ENCODE results near the gene REX1BD. TPM values are rescaled to one million over a fixed set of nuclear protein-coding genes. Genes with fewer than 3 reads are reported as not detected.

REX1BD gene
- total and polyA plus RNA-seq, 2 of the 13 experiments (the other 11 are each of a cell fraction or from before 2014, with no cell fraction given): 7.5 to 25.4 TPM

DNA sequence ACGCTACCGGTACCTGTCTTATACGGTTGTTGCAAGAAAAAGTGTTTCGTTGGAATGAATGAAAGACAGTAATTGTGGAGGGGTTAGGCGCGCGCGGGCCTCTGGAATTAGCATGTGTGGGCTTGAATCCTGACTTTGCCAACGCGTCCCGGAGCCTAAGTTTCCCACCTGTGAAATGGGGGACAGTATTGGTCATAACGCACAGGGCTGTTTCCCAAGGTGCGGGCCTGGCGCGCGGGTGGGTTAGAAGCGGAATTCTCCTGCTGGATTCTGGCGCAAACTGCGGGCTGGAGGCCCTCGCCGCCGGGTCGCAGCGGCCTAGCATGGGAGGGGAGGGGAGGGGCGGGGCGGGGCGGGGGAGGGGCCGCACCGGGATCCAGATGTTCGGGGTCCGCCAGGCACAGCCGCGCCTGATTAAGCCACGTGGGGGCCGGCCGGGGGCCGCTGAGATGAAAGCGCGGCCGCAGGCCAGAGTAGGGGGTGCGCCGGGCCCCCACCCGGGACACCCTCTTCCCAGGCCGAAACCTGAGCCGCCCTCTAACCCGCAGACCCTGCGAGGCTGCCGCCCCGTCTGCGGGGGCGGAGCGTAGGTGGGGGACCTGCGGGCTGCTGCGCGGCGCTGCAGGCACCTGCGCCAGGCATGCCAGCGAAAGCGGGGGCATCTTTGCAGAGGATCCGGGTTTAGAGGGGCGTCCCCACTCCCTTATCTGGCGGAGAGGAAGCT, 22.9 kb downstream of the REX1BD start (continued):
- TF ChIP-seq, protein P1, sequence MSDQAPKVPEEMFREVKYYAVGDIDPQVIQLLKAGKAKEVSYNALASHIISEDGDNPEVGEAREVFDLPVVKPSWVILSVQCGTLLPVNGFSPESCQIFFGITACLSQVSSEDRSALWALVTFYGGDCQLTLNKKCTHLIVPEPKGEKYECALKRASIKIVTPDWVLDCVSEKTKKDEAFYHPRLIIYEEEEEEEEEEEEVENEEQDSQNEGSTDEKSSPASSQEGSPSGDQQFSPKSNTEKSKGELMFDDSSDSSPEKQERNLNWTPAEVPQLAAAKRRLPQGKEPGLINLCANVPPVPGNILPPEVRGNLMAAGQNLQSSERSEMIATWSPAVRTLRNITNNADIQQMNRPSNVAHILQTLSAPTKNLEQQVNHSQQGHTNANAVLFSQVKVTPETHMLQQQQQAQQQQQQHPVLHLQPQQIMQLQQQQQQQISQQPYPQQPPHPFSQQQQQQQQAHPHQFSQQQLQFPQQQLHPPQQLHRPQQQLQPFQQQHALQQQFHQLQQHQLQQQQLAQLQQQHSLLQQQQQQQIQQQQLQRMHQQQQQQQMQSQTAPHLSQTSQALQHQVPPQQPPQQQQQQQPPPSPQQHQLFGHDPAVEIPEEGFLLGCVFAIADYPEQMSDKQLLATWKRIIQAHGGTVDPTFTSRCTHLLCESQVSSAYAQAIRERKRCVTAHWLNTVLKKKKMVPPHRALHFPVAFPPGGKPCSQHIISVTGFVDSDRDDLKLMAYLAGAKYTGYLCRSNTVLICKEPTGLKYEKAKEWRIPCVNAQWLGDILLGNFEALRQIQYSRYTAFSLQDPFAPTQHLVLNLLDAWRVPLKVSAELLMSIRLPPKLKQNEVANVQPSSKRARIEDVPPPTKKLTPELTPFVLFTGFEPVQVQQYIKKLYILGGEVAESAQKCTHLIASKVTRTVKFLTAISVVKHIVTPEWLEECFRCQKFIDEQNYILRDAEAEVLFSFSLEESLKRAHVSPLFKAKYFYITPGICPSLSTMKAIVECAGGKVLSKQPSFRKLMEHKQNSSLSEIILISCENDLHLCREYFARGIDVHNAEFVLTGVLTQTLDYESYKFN (CRISPR knock-in tag; conservative IDR thresholded peaks at IDR 0.05): no peak
- TF ChIP-seq PPARG (CRISPR knock-in tag; conservative IDR thresholded peaks at IDR 0.05) (0 out of 2 replicates have a peak, but pooled peaks have one; percentile 34), ZBTB1 (CRISPR knock-in tag; IDR thresholded peaks at IDR 0.05; ENCODE audit: borderline replicate concordance) (no peak), ZBTB7B (CRISPR knock-in tag; IDR thresholded peaks at IDR 0.05) (peak; percentile 42; the same call in 1 of the 2 replicates), ZEB1 (IDR thresholded peaks at IDR 0.05; ENCODE audit: insufficient replicate concordance, low read depth) (no peak), MED13 (CRISPR knock-in tag; IDR thresholded peaks at IDR 0.05) (no peak), ZNF160 (CRISPR knock-in tag; IDR thresholded peaks at IDR 0.05) (no peak), ZNF12 (CRISPR knock-in tag; IDR thresholded peaks at IDR 0.05) (no peak), ZNF780A (CRISPR knock-in tag; IDR thresholded peaks at IDR 0.05) (no peak), NCOR1 (IDR thresholded peaks at IDR 0.05; ENCODE audit: borderline replicate concordance, low read length) (no peak), NR2F1 (CRISPR knock-in tag; IDR thresholded peaks at IDR 0.05) (0 out of 4 replicates have a peak, but pooled peaks of 1 of the 2 experiments have one; percentile 13), PHF8 (CRISPR knock-in tag; IDR thresholded peaks at IDR 0.05) (0 out of 2 replicates have a peak, but pooled peaks have one; percentile 2), SMYD3 (CRISPR knock-in tag; IDR thresholded peaks at IDR 0.05) (no peak), ARID2 (CRISPR knock-in tag; IDR thresholded peaks at IDR 0.05; ENCODE audit: borderline replicate concordance) (no peak), CREB1 (IDR thresholded peaks at IDR 0.05) (no peak), CREB1 (CRISPR knock-in tag; IDR thresholded peaks at IDR 0.05) (no peak), MAFK (conservative IDR thresholded peaks at IDR 0.05 in 1 of 2, IDR thresholded peaks at IDR 0.05 in 1 of 2; ENCODE audit: low read length in 2 of 2) (no peak), HDAC2 (CRISPR knock-in tag; IDR thresholded peaks at IDR 0.05) (no peak), SAP130 (CRISPR knock-in tag; IDR thresholded peaks at IDR 0.05; ENCODE audit: low read depth) (peak; percentile 59; the same call in 1 of the 2 replicates)
- TF ChIP-seq, protein P2, sequence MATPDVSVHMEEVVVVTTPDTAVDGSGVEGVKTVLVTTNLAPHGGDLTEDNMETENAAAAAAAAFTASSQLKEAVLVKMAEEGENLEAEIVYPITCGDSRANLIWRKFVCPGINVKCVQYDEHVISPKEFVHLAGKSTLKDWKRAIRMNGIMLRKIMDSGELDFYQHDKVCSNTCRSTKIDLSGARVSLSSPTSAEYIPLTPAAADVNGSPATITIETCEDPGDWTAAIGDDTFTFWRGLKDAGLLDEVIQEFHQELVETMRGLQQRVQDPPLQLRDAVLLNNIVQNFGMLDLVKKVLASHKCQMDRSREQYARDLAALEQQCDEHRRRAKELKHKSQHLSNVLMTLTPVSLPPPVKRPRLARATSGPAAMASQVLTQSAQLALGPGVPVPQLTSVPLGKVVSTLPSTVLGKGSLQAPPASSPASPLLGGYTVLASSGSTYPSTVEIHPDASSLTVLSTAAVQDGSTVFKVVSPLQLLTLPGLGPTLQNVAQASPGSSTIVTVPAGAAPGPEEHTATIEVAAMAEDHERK (CRISPR knock-in tag; IDR thresholded peaks at IDR 0.05; ENCODE audit: low read depth): no peak
- TF ChIP-seq, protein P3, sequence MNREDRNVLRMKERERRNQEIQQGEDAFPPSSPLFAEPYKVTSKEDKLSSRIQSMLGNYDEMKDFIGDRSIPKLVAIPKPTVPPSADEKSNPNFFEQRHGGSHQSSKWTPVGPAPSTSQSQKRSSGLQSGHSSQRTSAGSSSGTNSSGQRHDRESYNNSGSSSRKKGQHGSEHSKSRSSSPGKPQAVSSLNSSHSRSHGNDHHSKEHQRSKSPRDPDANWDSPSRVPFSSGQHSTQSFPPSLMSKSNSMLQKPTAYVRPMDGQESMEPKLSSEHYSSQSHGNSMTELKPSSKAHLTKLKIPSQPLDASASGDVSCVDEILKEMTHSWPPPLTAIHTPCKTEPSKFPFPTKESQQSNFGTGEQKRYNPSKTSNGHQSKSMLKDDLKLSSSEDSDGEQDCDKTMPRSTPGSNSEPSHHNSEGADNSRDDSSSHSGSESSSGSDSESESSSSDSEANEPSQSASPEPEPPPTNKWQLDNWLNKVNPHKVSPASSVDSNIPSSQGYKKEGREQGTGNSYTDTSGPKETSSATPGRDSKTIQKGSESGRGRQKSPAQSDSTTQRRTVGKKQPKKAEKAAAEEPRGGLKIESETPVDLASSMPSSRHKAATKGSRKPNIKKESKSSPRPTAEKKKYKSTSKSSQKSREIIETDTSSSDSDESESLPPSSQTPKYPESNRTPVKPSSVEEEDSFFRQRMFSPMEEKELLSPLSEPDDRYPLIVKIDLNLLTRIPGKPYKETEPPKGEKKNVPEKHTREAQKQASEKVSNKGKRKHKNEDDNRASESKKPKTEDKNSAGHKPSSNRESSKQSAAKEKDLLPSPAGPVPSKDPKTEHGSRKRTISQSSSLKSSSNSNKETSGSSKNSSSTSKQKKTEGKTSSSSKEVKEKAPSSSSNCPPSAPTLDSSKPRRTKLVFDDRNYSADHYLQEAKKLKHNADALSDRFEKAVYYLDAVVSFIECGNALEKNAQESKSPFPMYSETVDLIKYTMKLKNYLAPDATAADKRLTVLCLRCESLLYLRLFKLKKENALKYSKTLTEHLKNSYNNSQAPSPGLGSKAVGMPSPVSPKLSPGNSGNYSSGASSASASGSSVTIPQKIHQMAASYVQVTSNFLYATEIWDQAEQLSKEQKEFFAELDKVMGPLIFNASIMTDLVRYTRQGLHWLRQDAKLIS (CRISPR knock-in tag; IDR thresholded peaks at IDR 0.05): no peak
- TF ChIP-seq, protein P4, sequence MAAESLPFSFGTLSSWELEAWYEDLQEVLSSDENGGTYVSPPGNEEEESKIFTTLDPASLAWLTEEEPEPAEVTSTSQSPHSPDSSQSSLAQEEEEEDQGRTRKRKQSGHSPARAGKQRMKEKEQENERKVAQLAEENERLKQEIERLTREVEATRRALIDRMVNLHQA (CRISPR knock-in tag; IDR thresholded peaks at IDR 0.05): no peak
